Measurements from ENCODE around the gene HIC1.
"Not testable (repeated sequence)": the region's sequence is repeated elsewhere in the genome, so short reads cannot be mapped to it uniquely, and the experiment has no call there.

Gene HIC1

GRCh38 chr17:2054512-2055291 lies at the start of gene HIC1:
TSS of gene HIC1 (plus strand) at chr17:2055103. CDS start at chr17:2056691, 1,588 bp downstream.
- peak; percentile 36 to 72 for DNase-seq

GRCh38 chr17:2008332-2009126 lies 46.4 kb upstream of the HIC1 start:
- peak; percentile 12 to 49 for DNase-seq

DNA sequence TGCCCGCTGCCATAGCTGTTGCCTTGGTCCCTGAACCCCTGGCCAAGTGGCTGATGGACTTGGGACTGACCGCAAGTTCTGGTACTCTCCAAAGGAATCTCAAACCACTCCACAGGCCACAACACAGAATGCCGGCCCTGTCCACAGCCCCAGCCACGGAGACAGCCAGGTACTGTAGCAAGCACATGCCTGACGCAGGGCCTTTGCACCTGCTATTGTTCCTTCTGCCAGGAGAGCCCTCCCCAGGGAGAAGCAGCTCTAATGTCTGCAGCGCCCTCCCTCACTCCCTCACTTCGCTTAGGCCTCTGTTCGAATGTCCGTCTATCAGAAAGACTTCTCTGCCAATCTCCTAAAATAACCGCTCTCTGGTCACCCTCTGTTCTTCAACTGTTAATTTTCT lies 45.2 kb upstream of the HIC1 start:
- DNase-seq: no peak

GRCh38 chr17:2011411-2012371 lies 43.2 kb upstream of the HIC1 start:
- peak in 1 of 2 donors; percentile 40 for DNase-seq

GRCh38 chr17:2012499-2012898 lies 42.4 kb upstream of the HIC1 start:
- DNase-seq: no peak

DNA sequence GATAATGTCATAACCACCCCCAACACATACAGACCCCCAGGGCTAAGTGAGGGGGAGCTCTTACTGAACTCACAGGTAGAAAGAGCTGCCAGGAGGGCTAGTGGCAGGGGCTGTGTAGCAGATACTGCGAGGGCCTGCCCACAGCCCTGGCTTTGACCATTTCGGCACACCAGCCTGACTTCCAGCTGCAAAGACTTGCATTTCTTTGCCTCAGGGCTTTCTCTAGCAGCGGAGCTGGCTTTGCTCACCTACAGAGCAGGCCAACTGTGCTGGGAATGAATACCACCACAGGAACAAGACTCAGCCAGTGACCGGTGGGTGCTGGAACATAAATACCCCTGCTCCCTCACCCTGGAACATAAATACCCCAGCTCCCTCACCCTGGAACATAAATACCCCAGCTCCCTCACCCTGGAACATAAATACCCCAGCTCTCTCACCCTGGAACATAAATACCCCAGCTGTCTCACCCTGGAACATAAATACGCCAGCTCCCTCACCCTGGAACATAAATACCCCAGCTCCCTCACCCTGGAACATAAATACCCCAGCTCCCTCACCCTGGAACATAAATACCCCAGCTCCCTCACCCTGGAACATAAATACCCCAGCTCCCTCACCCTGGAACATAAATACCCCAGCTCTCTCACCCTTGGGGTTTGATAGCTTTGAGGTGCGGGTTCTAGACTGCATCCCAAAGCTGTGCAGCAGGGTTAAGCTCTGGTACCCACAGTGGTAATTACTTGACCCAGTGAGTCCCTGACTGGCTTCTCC lies 41.5 kb upstream of the HIC1 start:
- not testable (repeated sequence) for DNase-seq

DNA sequence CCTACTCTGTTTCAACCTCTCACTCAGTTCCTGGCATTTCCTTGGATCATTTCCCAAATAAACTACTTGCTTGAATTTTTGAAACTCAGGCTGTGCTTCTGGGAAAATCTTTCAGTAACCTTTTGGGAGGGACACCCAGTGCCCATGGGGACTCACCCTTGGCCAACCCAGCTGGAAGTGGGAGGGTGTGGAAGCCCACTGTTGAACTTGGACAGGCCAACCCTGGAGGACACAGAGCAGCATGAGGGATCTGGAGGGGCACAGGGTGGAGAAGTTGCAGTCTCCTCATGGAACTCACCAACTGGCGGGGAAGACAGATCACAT lies 40.9 kb upstream of the HIC1 start:
- no peak for DNase-seq

GRCh38 chr17:2015314-2015713 lies 39.6 kb upstream of the HIC1 start:
- no peak for DNase-seq

GRCh38 chr17:2016494-2016893 lies 38.4 kb upstream of the HIC1 start:
- no peak for DNase-seq

- no peak for DNase-seq
These were observed 37.5 kb upstream of the HIC1 start for GRCh38 chr17:2017274-2017941.

- DNase-seq: no peak
These were observed 36.0 kb upstream of the HIC1 start for GRCh38 chr17:2018716-2019510.

DNA sequence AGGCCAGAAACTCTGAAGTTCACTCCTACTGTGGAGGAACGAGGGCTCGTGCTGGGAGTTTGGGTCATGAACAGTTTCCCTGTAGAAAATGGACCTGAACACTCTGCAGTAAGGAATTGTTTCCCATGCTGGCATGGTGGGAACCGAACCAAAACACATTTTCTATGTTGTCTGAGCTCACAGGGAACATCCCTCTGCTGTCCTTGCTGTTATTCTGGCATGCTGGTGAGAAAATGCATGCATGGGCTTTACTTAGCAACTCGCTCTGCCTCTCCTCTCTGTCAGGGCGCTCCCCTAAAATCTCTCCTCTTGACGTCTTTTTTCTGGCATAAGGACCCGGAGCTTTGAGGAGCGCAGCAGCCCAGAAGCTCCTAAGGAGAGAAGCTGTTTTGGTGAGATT lies 35.2 kb upstream of the HIC1 start:
- DNase-seq: no peak

DNA sequence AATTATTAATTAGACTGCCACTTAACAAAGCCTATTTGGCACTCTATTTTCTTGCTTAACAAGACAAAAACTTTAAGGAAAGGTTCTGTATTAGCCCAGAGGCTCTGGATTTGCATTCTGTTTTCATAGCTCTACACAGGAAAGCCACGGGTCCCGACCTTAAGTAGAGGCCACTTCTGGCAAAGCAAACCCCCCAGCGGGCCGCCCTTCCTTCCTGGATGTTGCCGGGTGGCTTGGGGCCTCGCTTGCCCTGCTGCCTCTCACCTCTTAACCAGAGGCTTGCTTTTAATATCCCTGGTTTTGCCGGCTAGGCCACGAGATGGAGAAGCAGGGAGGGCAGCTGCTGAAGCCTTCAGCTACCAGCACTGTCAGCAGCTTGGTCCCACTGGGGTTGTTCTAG lies 34.2 kb upstream of the HIC1 start:
- DNase-seq: no peak

DNA sequence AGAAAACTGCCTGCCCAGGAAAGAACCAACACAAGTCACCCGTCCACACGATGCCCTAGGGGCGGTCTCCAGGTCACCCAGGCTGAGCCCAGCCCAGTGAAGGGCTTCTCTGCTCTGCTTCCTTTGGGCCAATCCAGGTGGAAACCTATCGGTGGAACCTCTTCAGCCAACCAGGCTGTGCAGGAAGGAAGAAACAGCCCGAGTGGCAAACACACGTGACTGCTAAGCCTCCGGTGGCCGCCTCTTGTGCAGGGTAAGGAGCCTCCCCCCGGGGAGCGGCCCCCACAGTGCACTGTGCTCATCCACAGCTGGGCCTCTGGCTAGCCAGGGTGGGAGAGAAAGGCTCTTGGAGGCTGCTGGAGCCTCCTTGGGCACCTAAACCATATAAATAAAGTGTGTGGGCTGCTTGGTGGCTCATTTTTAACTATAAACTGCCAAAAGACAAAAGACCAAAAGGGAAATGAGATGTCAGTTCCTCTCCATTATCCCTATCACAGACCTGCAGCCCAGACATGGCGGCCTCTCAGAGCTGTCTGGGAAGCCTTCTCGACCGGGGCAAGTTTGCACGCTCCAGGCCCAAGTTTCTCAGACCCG lies 32.2 kb upstream of the HIC1 start:
- no peak for DNase-seq

DNA sequence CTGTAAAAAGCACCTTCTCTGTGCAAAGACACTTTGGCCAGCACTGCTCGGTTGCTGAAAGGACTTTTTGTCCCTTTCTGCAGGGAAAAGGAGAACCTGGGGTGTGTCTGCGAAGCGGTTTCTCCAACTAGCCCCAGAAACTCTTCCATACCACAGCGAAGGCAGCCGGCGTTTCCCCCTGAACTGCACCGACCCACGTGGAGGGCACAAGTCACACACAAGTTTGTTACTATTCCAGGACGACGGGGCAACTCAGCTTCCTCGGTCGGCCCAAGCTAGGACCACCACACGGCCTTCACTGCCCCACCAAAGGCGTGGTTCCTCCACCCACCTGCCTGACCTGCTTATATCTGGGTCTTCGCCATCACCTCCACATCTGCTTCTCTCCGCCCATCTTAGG lies 31.6 kb upstream of the HIC1 start:
- no peak for DNase-seq

- DNase-seq: peak; percentile 43 to 83
These were observed 31.0 kb upstream of the HIC1 start for GRCh38 chr17:2023692-2024571.

DNA sequence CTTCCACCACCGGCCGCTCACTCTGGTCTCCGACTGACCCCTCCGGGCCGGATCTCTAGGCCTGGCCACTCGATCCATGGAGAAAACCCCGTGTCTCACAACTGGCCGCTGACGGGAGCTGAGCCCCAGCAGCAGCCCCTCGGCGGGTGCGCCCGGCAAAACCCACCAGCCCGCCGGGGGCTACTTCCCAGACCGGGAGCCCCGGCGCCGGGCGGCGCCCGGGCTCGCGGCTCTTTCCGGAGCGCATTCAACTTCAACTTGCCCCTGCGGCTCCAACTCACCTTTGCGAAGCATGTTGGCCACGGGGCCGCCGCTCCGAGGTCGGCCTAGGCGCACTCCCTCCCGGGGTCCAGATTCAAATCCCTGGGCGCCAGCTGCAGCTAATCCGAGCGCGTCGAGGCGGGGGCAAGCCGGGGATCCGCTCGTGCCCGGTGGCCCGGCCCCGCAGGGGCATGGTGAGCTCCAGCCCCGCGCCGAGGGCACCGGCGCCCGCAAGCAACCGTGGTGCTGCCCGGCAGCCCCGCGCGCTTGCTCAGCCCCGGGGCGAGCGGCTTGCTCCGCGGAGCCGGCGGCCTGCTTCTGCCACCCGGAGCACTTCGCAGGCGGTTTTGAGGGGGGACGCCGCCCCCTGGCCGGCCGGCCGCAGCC lies 30.2 kb upstream of the HIC1 start:
- DNase-seq: no peak

GRCh38 chr17:2025220-2025621 lies 29.7 kb upstream of the HIC1 start, which contains the start of gene RTN4RL1:
TSS of gene RTN4RL1 (minus strand) at chr17:2025334. CDS start at chr17:2024865, 469 bp downstream.
- DNase-seq: peak; percentile 10 to 31
